AG10803 (cell line): ENCODE results near the gene SETBP1.

ENCODE experiments used
- DNase-seq: peaks from one replicate; pipeline ENCODE4 v3.0.0; 2010; ENCODE audit warnings: low read depth
- H3K4me3 ChIP-seq: 2 replicates; pipeline ENCODE4 v1.5.1; 2011; ENCODE audit warnings: mild to moderate bottlenecking, low read length, control low read depth
- CTCF ChIP-seq: conservative IDR thresholded peaks from 2 replicates; pipeline ENCODE4 v1.5.1; 2011; ENCODE audit warnings: mild to moderate bottlenecking, low read length, control low read depth, inconsistent platforms

Gene SETBP1

GRCh38 chr18:44786688-44787087, 106.0 kb downstream of the SETBP1 start:
- TF ChIP-seq CTCF = no peak
- H3K4me3 ChIP-seq = no peak overlapping the region
- no peak for DNase-seq

- no peak for TF ChIP-seq CTCF
- DNase-seq = no peak
- no peak overlapping the region for H3K4me3 ChIP-seq
Measured at GRCh38 chr18:44788334-44788733, 107.6 kb downstream of the SETBP1 start.

- H3K4me3 ChIP-seq = no peak overlapping the region
- no peak for TF ChIP-seq CTCF
- peak; percentile 30 for DNase-seq
Measured at GRCh38 chr18:44789710-44790109, 109.0 kb downstream of the SETBP1 start.

GRCh38 chr18:44790860-44791259, 110.2 kb downstream of the SETBP1 start:
- DNase-seq = no peak
- H3K4me3 ChIP-seq = no peak overlapping the region
- no peak for TF ChIP-seq CTCF

GRCh38 chr18:44791520-44791919, 110.8 kb downstream of the SETBP1 start:
- no peak for TF ChIP-seq CTCF
- no peak overlapping the region for H3K4me3 ChIP-seq
- DNase-seq = no peak

- DNase-seq = peak; percentile 28
- no peak for TF ChIP-seq CTCF
- H3K4me3 ChIP-seq = no peak overlapping the region
Measured at GRCh38 chr18:44792456-44793061, 111.9 kb downstream of the SETBP1 start.

- no peak overlapping the region for H3K4me3 ChIP-seq
- no peak for TF ChIP-seq CTCF
- no peak for DNase-seq
Measured at GRCh38 chr18:44793194-44793593, 112.5 kb downstream of the SETBP1 start.
